Glomerular visceral epithelial cell (primary cell): ENCODE results near the gene STK10.

Source experiments
- DNase-seq: peaks from one replicate; pipeline ENCODE4 v3.0.0-alpha.2; 2016; ENCODE audit errors: extremely low spot score

The STK10 gene

DNA sequence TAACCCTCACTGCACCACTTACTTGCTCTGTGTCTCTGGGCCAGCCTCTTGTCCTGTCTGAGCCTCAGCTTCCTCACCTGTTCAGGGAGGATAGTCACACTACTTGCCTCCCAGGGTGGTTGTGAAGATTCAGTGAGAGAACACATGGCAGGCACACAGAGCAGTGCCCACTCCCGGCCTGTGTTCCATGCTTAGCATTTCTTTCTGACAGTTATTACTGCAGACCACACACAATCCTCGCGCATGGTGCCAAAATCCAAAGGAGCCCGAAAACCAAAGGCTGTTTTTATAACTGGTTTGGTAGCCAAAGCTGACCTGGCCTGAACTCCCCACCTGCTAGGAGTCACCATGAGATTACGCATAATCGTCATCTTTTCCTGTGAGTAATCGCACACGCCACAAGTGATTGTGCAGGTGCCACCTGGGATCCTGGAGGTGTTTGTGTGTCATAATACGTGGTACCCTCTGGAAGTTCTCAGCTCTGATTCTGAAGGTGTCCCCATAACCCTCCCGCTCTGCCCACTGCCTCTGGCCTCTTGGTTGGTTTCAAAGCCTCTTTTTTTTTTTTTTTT lies 97.0 kb downstream of the STK10 start:
- DNase-seq: no peak

DNA sequence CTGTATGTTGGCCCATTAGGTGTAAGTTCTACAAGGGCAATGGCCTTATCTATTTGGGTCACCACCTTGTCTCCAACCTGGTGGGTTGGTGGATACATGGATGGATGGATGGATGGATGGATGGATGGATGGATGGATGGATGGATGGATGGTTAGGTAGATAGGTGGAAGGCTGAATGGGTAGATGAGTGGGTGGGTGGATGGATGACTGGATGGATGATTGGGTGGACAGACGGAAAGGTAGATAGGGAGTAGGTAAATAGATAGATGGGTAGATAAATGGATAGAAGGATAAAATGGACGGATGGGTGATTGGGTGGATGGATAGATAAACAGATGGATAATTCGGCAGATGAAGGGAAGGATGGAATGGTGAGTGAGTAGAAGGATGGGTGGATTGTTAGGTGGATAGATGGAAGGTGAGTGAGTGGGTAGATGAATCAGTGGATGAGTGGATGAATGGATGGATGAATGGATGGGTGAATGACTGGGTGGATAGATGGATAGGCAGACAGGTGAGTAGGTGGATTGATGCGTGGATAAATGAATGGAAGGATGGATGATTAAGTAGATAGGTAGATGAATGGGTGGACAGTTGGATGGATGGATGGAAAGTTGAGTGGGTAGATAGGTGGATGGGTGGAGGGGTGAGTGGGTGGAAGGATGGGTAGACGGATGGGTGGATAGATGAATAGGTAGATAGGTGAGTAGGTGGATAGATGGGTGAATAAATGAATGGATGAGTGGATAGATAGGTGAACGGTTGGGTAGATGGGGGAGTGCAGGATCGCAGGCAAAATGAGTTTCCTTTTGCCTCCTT lies 98.5 kb downstream of the STK10 start:
- DNase-seq: no peak

DNA sequence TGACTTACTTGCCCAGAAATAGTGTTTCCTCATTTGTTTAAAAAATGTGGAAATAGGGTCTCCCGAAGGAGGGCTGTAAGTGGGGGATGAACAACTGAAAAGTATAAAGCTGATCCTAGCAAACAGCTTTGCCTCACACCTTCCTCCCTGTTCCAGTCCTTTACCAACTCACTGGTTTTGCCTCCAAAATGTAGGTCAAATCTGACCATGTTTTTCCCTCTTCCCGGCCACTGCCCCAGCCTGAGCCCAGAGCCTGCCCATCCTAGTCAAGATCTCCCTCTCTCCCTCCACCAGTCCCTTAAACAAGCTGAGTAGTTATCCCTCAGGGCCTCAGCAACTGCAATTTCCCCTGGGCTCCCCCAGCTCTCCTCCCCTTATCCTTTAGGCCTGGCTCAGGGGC lies 99.2 kb downstream of the STK10 start:
- DNase-seq: no peak

DNA sequence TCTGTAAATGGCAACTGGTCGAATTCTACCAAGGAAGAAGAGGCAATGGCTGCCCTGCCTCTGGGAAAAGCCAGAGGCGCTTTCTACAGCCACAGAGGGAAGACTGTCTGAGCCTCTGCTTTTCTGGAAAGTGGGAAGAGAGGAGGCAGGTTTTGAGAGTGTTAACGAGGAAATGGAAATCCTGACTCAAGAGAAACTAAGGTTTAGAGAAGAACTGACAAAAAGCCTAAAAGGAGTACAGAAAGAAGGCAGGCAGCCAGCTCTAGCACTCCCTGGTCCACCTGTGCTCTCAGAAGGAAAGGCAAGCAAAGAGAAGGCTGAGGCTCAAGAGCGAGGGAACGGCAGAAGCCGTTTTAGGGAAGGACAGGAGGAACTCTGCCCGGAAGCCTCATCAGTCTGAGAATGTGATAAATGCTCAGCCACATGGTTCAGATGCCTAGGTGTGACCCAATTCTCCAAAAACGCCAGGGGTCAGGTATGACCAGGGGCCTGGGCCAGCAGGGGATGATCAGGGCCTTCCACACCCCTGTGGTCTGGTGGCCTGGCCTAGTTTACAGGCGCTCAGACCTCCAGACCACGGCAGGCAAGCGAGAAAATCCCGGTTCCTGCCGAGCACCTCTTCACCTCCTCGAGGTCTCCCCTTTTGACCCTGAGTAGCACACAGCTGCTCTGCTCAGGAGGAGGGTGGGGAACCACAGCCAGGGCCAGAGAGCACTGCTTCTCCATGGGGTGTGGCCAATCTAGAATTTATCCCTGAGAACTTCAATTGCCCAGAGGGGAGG lies 101.6 kb downstream of the STK10 start:
- no peak for DNase-seq

- no peak for DNase-seq
These were observed 102.3 kb downstream of the STK10 start for GRCh38 chr5:172085738-172086137.

DNA sequence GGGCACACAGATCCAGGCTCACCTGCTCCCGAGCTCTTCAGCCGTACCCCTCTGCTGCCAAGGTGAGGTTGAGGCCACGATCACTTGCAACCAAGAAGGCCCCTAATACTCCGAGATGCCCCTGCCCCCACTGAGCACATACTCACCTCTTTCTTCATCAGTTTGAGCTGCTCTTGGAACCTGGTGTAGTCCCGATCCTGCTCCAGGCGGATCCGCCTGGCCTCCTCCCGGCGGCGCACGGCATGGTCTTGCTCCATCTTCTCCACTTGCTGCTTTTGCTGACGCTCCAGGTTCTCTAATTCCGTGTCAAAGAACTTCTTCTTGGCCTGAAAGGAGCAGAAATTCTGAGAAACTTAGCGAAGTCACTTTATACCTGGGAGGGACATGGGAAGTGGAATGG lies 105.8 kb downstream of the STK10 start:
- DNase-seq: no peak

- DNase-seq: no peak
These were observed 108.1 kb downstream of the STK10 start for GRCh38 chr5:172079876-172080275.

GRCh38 chr5:172078726-172079345 lies 109.2 kb downstream of the STK10 start:
- DNase-seq: no peak

- DNase-seq: no peak
These were observed 110.2 kb downstream of the STK10 start for GRCh38 chr5:172077664-172078425.

DNA sequence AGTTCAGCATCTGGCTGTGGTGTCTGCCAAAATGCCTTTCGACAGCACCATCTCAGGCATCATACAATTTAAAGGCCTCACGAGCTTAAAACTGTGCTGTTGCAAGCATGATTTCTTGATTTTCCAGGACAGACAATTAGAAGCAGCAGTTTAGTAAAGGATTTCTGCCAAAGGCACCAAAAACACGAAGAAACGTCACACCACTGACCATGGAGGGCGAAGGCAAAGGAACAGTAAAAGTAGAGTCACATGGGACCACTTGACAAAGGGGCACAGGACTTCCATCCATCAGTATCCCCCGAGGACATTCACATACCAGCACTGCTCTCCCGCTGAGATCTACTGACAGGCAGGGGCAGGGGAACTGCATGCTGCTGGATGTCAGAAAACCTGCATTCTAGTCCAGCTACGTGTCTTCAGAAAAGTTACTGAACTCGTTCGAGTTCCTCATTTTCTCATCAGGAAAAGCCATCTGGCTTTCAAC lies 111.2 kb downstream of the STK10 start:
- no peak for DNase-seq

- no peak for DNase-seq
These were observed 112.4 kb downstream of the STK10 start for GRCh38 chr5:172075656-172076055.

DNA sequence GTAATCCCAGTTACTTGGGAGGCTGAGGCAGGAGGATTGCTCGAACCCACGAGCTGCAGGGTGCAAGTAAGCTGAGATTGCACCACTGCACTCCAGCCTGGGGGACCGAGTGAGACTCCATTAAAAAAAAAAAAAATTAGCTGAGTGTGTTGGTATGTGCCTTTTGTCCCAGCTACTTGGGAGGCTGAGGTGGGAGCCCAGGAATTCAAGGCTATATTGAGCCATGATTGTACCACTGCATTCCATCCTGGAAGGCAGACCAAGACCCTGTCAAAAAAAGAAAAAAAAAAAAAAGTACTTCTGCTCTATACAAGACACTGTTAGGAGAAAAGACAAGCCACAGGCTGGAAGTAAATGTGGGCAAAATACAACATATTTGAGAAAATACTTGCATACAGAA lies 113.1 kb downstream of the STK10 start:
- no peak for DNase-seq

DNA sequence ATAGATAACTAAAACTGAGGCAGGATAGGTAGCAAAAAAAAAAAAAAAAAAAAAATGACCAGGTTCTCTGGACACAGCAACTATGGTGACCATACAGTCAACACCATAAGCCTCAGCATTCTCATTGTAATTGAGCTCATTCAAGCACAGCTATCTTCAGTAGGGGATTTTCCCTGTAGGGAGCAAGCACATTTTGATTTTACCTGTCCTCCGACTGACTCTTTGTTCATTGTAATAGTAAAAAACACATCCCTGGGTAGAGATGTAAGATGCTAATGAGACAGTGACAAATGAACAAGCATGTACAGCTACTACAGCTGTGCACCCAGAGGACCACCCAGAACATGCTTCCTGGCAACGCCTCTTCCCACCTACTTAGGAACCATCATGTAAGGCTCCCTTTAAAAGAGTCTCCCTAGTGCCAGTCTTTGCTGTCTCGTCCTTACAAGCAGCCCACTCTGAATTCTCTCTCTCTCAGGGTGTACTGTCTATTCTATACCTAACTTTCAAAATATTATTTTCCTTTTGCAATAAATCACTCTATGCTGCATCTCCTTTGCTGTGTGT lies 116.6 kb downstream of the STK10 start:
- no peak for DNase-seq

GRCh38 chr5:172065431-172066065 lies 122.5 kb downstream of the STK10 start:
- DNase-seq: no peak

- DNase-seq: no peak
These were observed 123.3 kb downstream of the STK10 start for GRCh38 chr5:172064766-172065165.

DNA sequence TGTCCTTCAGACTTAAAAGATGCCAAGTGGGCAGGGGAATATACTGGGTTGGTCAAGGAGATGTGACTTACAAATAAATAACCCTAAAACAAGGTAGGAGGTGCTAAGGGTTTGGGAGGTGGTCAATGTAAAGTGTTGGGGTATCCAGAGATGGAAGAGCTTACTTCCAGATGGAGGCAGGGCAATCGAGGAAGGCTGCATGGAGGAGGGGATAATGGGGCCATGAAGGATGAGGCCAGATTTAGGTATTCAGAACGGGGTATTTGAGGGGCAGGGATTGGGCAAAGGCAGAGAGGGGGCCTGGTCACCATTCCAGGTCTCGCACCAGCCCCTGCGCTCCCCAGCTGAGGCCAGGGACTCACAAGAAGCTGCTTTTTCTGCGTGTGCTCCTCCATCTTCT lies 123.7 kb downstream of the STK10 start:
- no peak for DNase-seq

DNA sequence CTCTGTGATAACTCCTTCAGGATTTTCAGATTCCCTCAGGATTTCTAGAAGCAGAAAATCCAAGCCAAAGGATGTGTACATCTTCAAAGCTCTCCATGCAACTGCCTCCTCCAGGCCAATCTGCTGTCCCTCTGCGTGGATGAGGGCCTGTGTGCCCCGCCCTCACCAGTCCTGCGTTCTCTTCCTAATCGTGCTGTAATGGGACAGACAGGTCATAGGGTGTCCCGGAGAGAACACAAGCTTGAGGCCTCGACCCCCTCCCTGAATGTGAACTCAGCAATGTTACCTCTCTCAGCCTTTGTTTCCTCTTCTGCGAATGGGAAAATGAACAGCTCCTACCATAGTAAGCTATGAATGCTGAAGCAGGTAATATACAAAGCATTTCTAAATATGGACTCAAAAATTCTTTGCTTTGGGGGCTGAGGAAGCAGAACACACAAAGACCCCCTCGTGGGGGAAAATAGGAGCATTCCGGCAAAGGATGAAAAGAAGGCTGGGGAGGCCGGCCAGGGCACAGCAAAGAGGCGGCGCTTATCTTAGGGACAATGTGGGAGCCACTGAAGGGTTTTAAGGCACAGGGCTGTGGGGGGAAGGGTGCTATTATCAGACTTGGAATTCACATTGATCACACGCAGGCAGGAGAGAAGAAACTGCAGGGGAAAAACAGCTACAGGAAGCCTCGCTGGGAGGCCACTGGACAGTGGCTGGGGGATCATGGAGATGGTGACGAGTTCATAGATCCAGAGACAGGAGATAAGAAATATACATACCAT lies 124.4 kb downstream of the STK10 start:
- DNase-seq: no peak

- peak; percentile 34 for DNase-seq
These were observed 128.3 kb downstream of the STK10 start for GRCh38 chr5:172059661-172060100.

- DNase-seq: no peak
These were observed 129.9 kb downstream of the STK10 start for GRCh38 chr5:172058088-172058487.

- no peak for DNase-seq
These were observed 132.0 kb downstream of the STK10 start for GRCh38 chr5:172055996-172056395.
